ENCODE results near the gene PRPH2.
A peak's percentile ranks its signal among the peaks of the same experiment; 100 is the strongest.
"Not testable (repeated sequence)": the region's sequence is repeated elsewhere in the genome, so short reads cannot be mapped to it uniquely, and the experiment has no call there.

The PRPH2 gene

GRCh38 chr6:42707595-42707994 lies 14.8 kb downstream of the PRPH2 start:
- DNase-seq: no peak
- in situ Hi-C loops (cut with HindIII; ENCODE audit: low pct_ligation_motif_present, low pct_unique_long_range_greater_than_20kb, low sequenced_read_pairs): no loop called here

GRCh38 chr6:42704937-42705374 lies 17.4 kb downstream of the PRPH2 start:
- DNase-seq: no peak
- in situ Hi-C loops (cut with HindIII; ENCODE audit: low pct_ligation_motif_present, low pct_unique_long_range_greater_than_20kb, low sequenced_read_pairs): no loop called here

GRCh38 chr6:42704251-42704936 lies 18.0 kb downstream of the PRPH2 start:
- in situ Hi-C loops (cut with HindIII; ENCODE audit: low pct_ligation_motif_present, low pct_unique_long_range_greater_than_20kb, low sequenced_read_pairs): no loop called here
- DNase-seq: no peak

GRCh38 chr6:42702786-42703185 lies 19.6 kb downstream of the PRPH2 start:
- in situ Hi-C loops (cut with HindIII; ENCODE audit: low pct_ligation_motif_present, low pct_unique_long_range_greater_than_20kb, low sequenced_read_pairs); DNase-seq: not testable (repeated sequence)

- DNase-seq: peak; percentile 76
- in situ Hi-C loops (cut with HindIII; ENCODE audit: low pct_ligation_motif_present, low pct_unique_long_range_greater_than_20kb, low sequenced_read_pairs): no loop called here
Observed at GRCh38 chr6:42702200-42702599, 20.2 kb downstream of the PRPH2 start.

- in situ Hi-C loops (cut with HindIII; ENCODE audit: low pct_ligation_motif_present, low pct_unique_long_range_greater_than_20kb, low sequenced_read_pairs): no loop called here
Observed at GRCh38 chr6:42698217-42698616, 24.2 kb downstream of the PRPH2 start.

GRCh38 chr6:42697268-42697655 lies 25.1 kb downstream of the PRPH2 start:
- in situ Hi-C loops (cut with HindIII; ENCODE audit: low pct_ligation_motif_present, low pct_unique_long_range_greater_than_20kb, low sequenced_read_pairs): no loop called here
- DNase-seq: no peak

More at GRCh38 chr6:42698217-42698616, 24.2 kb downstream of the PRPH2 start:
- no peak for DNase-seq

GRCh38 chr6:42696526-42697267 lies 25.7 kb downstream of the PRPH2 start:
- in situ Hi-C loops (cut with HindIII; ENCODE audit: low pct_ligation_motif_present, low pct_unique_long_range_greater_than_20kb, low sequenced_read_pairs): no loop called here
- DNase-seq: no peak

GRCh38 chr6:42694586-42694985 lies 27.8 kb downstream of the PRPH2 start:
- in situ Hi-C loops (cut with HindIII; ENCODE audit: low pct_ligation_motif_present, low pct_unique_long_range_greater_than_20kb, low sequenced_read_pairs): no loop called here
- DNase-seq: no peak

GRCh38 chr6:42693725-42694323 lies 28.6 kb downstream of the PRPH2 start:
- in situ Hi-C loops (cut with HindIII; ENCODE audit: low pct_ligation_motif_present, low pct_unique_long_range_greater_than_20kb, low sequenced_read_pairs): no loop called here
- no peak for DNase-seq

- in situ Hi-C loops (cut with HindIII; ENCODE audit: low pct_ligation_motif_present, low pct_unique_long_range_greater_than_20kb, low sequenced_read_pairs): no loop called here
- DNase-seq: peak; percentile 87
Observed at GRCh38 chr6:42692137-42692911, 30.1 kb downstream of the PRPH2 start.

- in situ Hi-C loops (cut with HindIII; ENCODE audit: low pct_ligation_motif_present, low pct_unique_long_range_greater_than_20kb, low sequenced_read_pairs): no loop called here
- no peak for DNase-seq
Observed at GRCh38 chr6:42690872-42691271, 31.5 kb downstream of the PRPH2 start.

- no peak for DNase-seq
- in situ Hi-C loops (cut with HindIII; ENCODE audit: low pct_ligation_motif_present, low pct_unique_long_range_greater_than_20kb, low sequenced_read_pairs): no loop called here
Observed at GRCh38 chr6:42690151-42690702, 32.2 kb downstream of the PRPH2 start.

- in situ Hi-C loops (cut with HindIII; ENCODE audit: low pct_ligation_motif_present, low pct_unique_long_range_greater_than_20kb, low sequenced_read_pairs): no loop called here
- peak; percentile 47 for DNase-seq
Observed at GRCh38 chr6:42689371-42689770, 33.0 kb downstream of the PRPH2 start.

- in situ Hi-C loops (cut with HindIII; ENCODE audit: low pct_ligation_motif_present, low pct_unique_long_range_greater_than_20kb, low sequenced_read_pairs): no loop called here
- no peak for DNase-seq
Observed at GRCh38 chr6:42688281-42688680, 34.1 kb downstream of the PRPH2 start.

- no peak for DNase-seq
- in situ Hi-C loops (cut with HindIII; ENCODE audit: low pct_ligation_motif_present, low pct_unique_long_range_greater_than_20kb, low sequenced_read_pairs): no loop called here
Observed at GRCh38 chr6:42679358-42679757, 43.0 kb downstream of the PRPH2 start.

GRCh38 chr6:42674780-42675179 lies 47.6 kb downstream of the PRPH2 start:
- in situ Hi-C loops (cut with HindIII; ENCODE audit: low pct_ligation_motif_present, low pct_unique_long_range_greater_than_20kb, low sequenced_read_pairs): loop anchor here (25.0 kb wide), 1 partner anchor 188 kb away; no protein-coding TSS in a partner anchor
- DNase-seq: no peak

GRCh38 chr6:42674368-42674767 lies 48.0 kb downstream of the PRPH2 start:
- in situ Hi-C loops (cut with HindIII; ENCODE audit: low pct_ligation_motif_present, low pct_unique_long_range_greater_than_20kb, low sequenced_read_pairs): loop anchor here (25.0 kb wide), 1 partner anchor 188 kb away; no protein-coding TSS in a partner anchor
- DNase-seq: not testable (repeated sequence)

Data from ACHN (cell line).